CD14-positive monocyte (primary cell): Measurements from ENCODE around the gene RNF220. TPM values are rescaled to one million over a fixed set of nuclear protein-coding genes. Genes with fewer than 3 reads are reported as not detected.

ENCODE experiments used
- DNase-seq, 3 donors: peaks; one replicate each; pipeline ENCODE4 v3.0.0-alpha.2; 2011 to 2022
- H2AFZ ChIP-seq: 2 replicates; pipeline ENCODE4 v1.6.0; 2012; ENCODE audit warnings: mild to moderate bottlenecking, low read depth, low read length, inconsistent platforms; ENCODE audit not compliant: insufficient read depth, poor library complexity, severe bottlenecking
- H3K27ac ChIP-seq, 2 donors: 1 replicate in 1 of 2; 2 replicates in 1 of 2; pipeline ENCODE4 v1.5.1; 2012 to 2013; ENCODE audit warnings: low read length in 2 of 2, control low read depth in 1 of 2, inconsistent platforms in 1 of 2, low read depth in 1 of 2, mild to moderate bottlenecking in 1 of 2
- H3K27me3 ChIP-seq, 2 donors: one replicate each; pipeline versions ENCODE4 v1.6.0 to v1.6.1; 2011 to 2013; ENCODE audit warnings: low read length in 2 of 2; ENCODE audit not compliant: control insufficient read depth in 2 of 2, insufficient read depth in 2 of 2
- H3K36me3 ChIP-seq, 2 donors: replicated peaks in 1 of 2; 1 replicate in 1 of 2; 2 replicates in 1 of 2; pipeline versions ENCODE4 v1.5.1 to v1.6.1; 2012 to 2013; ENCODE audit warnings: low read length in 2 of 2, control low read depth in 1 of 2, inconsistent platforms in 1 of 2, mild to moderate bottlenecking in 1 of 2; ENCODE audit not compliant: insufficient read depth in 2 of 2, control insufficient read depth in 1 of 2
- H3K4me1 ChIP-seq, 2 donors: 1 replicate in 1 of 2; 2 replicates in 1 of 2; pipeline versions ENCODE4 v1.5.1 to v1.6.1; 2012 to 2013; ENCODE audit warnings: low read length in 2 of 2, control low read depth in 1 of 2, inconsistent platforms in 1 of 2, mild to moderate bottlenecking in 1 of 2, moderate library complexity in 1 of 2; ENCODE audit not compliant: insufficient read depth in 2 of 2, control insufficient read depth in 1 of 2
- H3K4me2 ChIP-seq: replicated peaks from 2 replicates; pipeline ENCODE3; 2012; ENCODE audit warnings: low read length, moderate library complexity, mild to moderate bottlenecking; ENCODE audit not compliant: poor library complexity, severe bottlenecking; ENCODE audit errors: extremely low read depth
- H3K4me3 ChIP-seq, 3 experiments: fragments of 200-600 bp in 1 of 3; sonication (generic) in 1 of 3; replicated peaks in 1 of 3; 1 replicate in 2 of 3; 2 replicates in 1 of 3; pipeline ENCODE4 v1.5.1; 2011 to 2013; ENCODE audit warnings: low read length in 3 of 3, mild to moderate bottlenecking in 3 of 3, control low read depth in 2 of 3, low read depth in 2 of 3, inconsistent platforms in 1 of 3, moderate library complexity in 1 of 3
- H3K79me2 ChIP-seq: 2 replicates; pipeline ENCODE4 v1.6.0; 2012; ENCODE audit warnings: mild to moderate bottlenecking, control low read depth, inconsistent platforms, low read length, moderate library complexity; ENCODE audit not compliant: insufficient read depth
- H3K9ac ChIP-seq: 2 replicates; pipeline ENCODE4 v1.6.0; 2017; ENCODE audit warnings: low read length, mild to moderate bottlenecking; ENCODE audit not compliant: insufficient read depth, poor library complexity, severe bottlenecking
- H3K9me3 ChIP-seq, 2 donors: replicated peaks in 1 of 2; 1 replicate in 1 of 2; 2 replicates in 1 of 2; pipeline versions ENCODE4 v1.5.1 to v1.6.1; 2012 to 2013; ENCODE audit warnings: low read length in 2 of 2, control low read depth in 1 of 2; ENCODE audit not compliant: control insufficient read depth in 1 of 2, insufficient read depth in 1 of 2
- H4K20me1 ChIP-seq: 2 replicates; pipeline ENCODE4 v1.6.0; 2012; ENCODE audit warnings: mild to moderate bottlenecking, low read length, control low read depth, moderate library complexity; ENCODE audit not compliant: insufficient read depth
- H3K27ac Mint-ChIP-seq, 7 donors: one replicate each; pipeline ENCODE4 v1.8.0; 2020; ENCODE audit warnings: mild to moderate bottlenecking in 7 of 7, mixed read lengths in 7 of 7, moderate library complexity in 6 of 7, inconsistent platforms in 2 of 7
- H3K27me3 Mint-ChIP-seq, 3 donors: one replicate each; pipeline ENCODE4 v1.8.0; 2021 to 2022; ENCODE audit warnings: low read depth in 3 of 3, mild to moderate bottlenecking in 3 of 3, mixed read lengths in 3 of 3, moderate library complexity in 3 of 3, inconsistent platforms in 1 of 3
- H3K36me3 Mint-ChIP-seq, 2 donors: one replicate each; pipeline ENCODE4 v1.8.0; 2020; ENCODE audit warnings: mixed read lengths in 2 of 2, inconsistent platforms in 1 of 2, mild to moderate bottlenecking in 1 of 2
- H3K4me1 Mint-ChIP-seq: one replicate; pipeline ENCODE4 v1.8.0; 2020; ENCODE audit warnings: mild to moderate bottlenecking, mixed read lengths
- H3K4me3 Mint-ChIP-seq, 2 donors: one replicate each; pipeline ENCODE4 v1.8.0; 2020; ENCODE audit warnings: mild to moderate bottlenecking in 2 of 2, mixed read lengths in 2 of 2, moderate library complexity in 1 of 2
- H3K9me3 Mint-ChIP-seq, 7 donors: one replicate each; pipeline ENCODE4 v1.8.0; 2020 to 2022; ENCODE audit warnings: mixed read lengths in 7 of 7, mild to moderate bottlenecking in 6 of 7, moderate library complexity in 6 of 7, inconsistent platforms in 2 of 7
- WGBS: methylation state at CpG from one replicate; pipeline ENCODE4 v1.1.5; 2013; ENCODE audit warnings: missing lambda C conversion rate; ENCODE audit not compliant: insufficient coverage; 5-methylcytosine and 5-hydroxymethylcytosine counted together
- intact Hi-C, 2 donors: fragments of 100-400 bp; cut with micrococcal nuclease; formaldehyde crosslinking; loops; one replicate each; pipeline versions ENCODE4 v1.15.0 to v1.15.1; 2023
- polyA plus RNA-seq, 3 donors: library from polyadenylated mRNA; depleted of rRNA in 1 of 3; unstranded in 2 of 3; stranded (reverse) in 1 of 3; fragments of 300-500 nt in 2 of 3; fragments of >200 nt in 1 of 3; fragmentation: Illumina TruSeq in 2 of 3; gene quantifications; 1 replicate in 2 of 3; 2 replicates in 1 of 3; pipeline ENCODE4 v1.2.3, GENCODE V29; 2012 to 2021
- TF ChIP-seq, protein P1 (sequence below): fragments of 200-600 bp; IDR thresholded peaks from one replicate; pipeline ENCODE4 v1.8.0; 2022; ENCODE audit warnings: antibody characterized with exemption, mild to moderate bottlenecking

The RNF220 gene
- polyA plus RNA-seq, 3 donors: 39.4 to 133 (median 49.4) TPM

DNA sequence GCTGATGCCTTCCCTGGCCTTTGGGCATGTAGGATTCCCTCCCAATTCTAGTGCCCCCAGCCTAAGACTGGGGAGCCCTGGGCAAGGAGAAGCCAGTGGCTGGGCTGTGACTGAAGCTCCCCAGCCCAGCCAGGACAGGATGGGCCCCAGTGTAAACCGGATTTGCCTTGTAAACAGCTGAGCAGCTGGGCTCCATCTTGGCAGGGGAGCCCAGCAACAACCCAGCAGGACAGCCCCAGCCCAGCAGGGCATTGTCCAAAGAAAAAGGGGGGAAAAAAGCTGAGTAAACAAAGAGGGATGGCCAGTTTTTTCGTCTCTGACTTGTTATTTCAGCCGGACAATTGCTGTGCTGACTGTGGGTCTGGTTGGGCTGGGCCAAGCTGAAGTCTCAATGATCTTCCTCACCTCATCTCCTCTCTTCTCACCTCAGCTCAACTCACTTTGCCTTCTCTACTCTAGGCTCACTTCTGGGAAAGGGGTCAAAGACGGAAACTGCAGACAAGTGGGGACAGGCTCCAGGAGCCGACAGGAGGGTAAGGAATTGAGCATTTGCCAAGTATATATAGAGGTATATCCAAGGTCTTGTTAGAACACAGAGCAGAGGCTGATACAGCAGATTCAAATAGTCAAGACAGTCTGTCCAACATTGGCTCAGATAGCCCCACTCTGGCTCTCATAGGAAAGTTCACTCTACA, 171.5 kb downstream of the RNF220 start:
- Histone ChIP-seq H3K4me1 (no peaks in the 10 kb centered on the region), H3K4me3 (no peak overlapping the region), H3K27ac (no peak overlapping the region), H3K9ac (no peak overlapping the region), H3K36me3 (no peaks in the 10 kb centered on the region), H2AFZ (no peak overlapping the region), H3K4me2 (no peak overlapping the region), H3K9me3 (no peaks in the 10 kb centered on the region), H3K79me2 (no peaks in the 10 kb centered on the region), H3K27me3 (no peaks in the 10 kb centered on the region), H4K20me1 (no peaks in the 10 kb centered on the region)
- Mint-ChIP-seq H3K4me3 (no peak overlapping the region), H3K9me3 (no peaks in the 10 kb centered on the region), H3K4me1 (no peaks in the 10 kb centered on the region), H3K27me3 (no peaks in the 10 kb centered on the region), H3K27ac (no peak overlapping the region), H3K36me3 (no peaks in the 10 kb centered on the region)
- 80% methylated on average over 2 of the region's 5 CpGs for WGBS
- intact Hi-C loops: no loop called here
- TF ChIP-seq, protein P1, sequence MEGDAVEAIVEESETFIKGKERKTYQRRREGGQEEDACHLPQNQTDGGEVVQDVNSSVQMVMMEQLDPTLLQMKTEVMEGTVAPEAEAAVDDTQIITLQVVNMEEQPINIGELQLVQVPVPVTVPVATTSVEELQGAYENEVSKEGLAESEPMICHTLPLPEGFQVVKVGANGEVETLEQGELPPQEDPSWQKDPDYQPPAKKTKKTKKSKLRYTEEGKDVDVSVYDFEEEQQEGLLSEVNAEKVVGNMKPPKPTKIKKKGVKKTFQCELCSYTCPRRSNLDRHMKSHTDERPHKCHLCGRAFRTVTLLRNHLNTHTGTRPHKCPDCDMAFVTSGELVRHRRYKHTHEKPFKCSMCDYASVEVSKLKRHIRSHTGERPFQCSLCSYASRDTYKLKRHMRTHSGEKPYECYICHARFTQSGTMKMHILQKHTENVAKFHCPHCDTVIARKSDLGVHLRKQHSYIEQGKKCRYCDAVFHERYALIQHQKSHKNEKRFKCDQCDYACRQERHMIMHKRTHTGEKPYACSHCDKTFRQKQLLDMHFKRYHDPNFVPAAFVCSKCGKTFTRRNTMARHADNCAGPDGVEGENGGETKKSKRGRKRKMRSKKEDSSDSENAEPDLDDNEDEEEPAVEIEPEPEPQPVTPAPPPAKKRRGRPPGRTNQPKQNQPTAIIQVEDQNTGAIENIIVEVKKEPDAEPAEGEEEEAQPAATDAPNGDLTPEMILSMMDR: no peak
- DNase-seq: no peak

DNA sequence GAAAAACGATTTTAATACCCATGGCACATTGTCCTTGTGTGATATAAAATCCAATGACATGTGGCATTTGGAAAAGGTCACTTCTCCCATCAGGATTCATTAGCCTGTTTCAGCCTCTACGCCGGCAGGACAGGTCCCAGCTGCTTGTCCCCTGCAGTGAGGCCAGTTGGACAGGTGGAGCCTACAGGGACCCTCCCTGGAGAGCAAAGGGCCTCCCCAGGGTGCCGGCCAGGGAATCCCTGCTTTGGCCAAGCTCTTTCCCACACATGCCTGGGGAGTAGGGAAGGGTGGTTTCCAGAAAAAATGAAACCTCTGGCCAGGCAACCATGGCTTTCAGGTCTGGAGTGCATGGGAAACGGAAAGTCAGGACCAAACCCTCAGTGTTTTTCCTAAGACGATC, 176.2 kb downstream of the RNF220 start:
- TF ChIP-seq, protein P1: no peak
- H3K4me2 ChIP-seq: no peak overlapping the region
- H3K36me3 ChIP-seq: no peaks in the 10 kb centered on the region
- H3K27me3 ChIP-seq: no peaks in the 10 kb centered on the region
- Mint-ChIP-seq H3K9me3 (no peaks in the 10 kb centered on the region), H3K4me1 (no peaks in the 10 kb centered on the region), H3K36me3 (no peaks in the 10 kb centered on the region), H3K27me3 (peaks cover 0 to 4% (median 0%) of the 10 kb centered on the region in 3 donors), H3K4me3 (no peak overlapping the region), H3K27ac (no peak overlapping the region)
- H3K4me3 ChIP-seq: no peak overlapping the region
- H2AFZ ChIP-seq: no peak overlapping the region
- H3K27ac ChIP-seq: no peak overlapping the region
- no peak for DNase-seq
- H3K79me2 ChIP-seq: no peaks in the 10 kb centered on the region
- no peak overlapping the region for H3K9ac ChIP-seq
- no peaks in the 10 kb centered on the region for H4K20me1 ChIP-seq
- no peaks in the 10 kb centered on the region for H3K4me1 ChIP-seq
- H3K9me3 ChIP-seq: no peaks in the 10 kb centered on the region
- 98% methylated on average over 5 of the region's 6 CpGs for WGBS
- intact Hi-C loops: no loop called here
